ENCODE results near the gene ADNP2. TPM values are rescaled to one million over a fixed set of nuclear protein-coding genes. Genes with fewer than 3 reads are reported as not detected.

ADNP2 gene
- total and polyA plus RNA-seq, 7 donors = 1.5 to 4.6 (median 3.4) TPM

GRCh38 chr18:80188643-80189530, 79.8 kb downstream of the ADNP2 start:
- DNase-seq (no peak), ATAC-seq (no peak)
- Histone ChIP-seq H3K9me3 (no peaks in the 10 kb centered on the region), H3K27me3 (ENCODE audit: insufficient read depth in 3 of 3, low read length in 2 of 3) (peaks cover 0 to 1% (median 0%) of the 10 kb centered on the region in 3 donors), H3K36me3 (ENCODE audit: insufficient read depth in 1 of 2, low read depth in 1 of 2) (no peaks in the 10 kb centered on the region), H3K4me3 (no peak overlapping the region), H3K27ac (no peak overlapping the region), H3K4me1 (no peaks in the 10 kb centered on the region)
- intact Hi-C loops (cut with DNase I) = no loop called here
- TF ChIP-seq CTCF (IDR thresholded peaks at IDR 0.05) = no peak
- WGBS, 3 donors = 91 to 95% (median 91%) methylated on average over 20 of the region's 20 CpGs

- H3K27ac ChIP-seq = no peak overlapping the region
These were observed 80.4 kb downstream of the ADNP2 start for GRCh38 chr18:80189531-80189865.

More at GRCh38 chr18:80189531-80189865, 80.4 kb downstream of the ADNP2 start:
- H3K4me3 ChIP-seq = no peak overlapping the region
- ATAC-seq (no peak), DNase-seq (no peak)
- no peaks in the 10 kb centered on the region for H3K9me3 ChIP-seq
- H3K36me3 ChIP-seq (ENCODE audit: insufficient read depth in 1 of 2, low read depth in 1 of 2) = no peaks in the 10 kb centered on the region
- H3K4me1 ChIP-seq = no peaks in the 10 kb centered on the region
- TF ChIP-seq CTCF (IDR thresholded peaks at IDR 0.05) = no peak
- WGBS, 3 donors = 77 to 83% (median 81%) methylated on average over 10 of the region's 10 CpGs
- peaks cover 0 to 1% (median 0%) of the 10 kb centered on the region in 3 donors for H3K27me3 ChIP-seq (ENCODE audit: insufficient read depth in 3 of 3, low read length in 2 of 3)
- intact Hi-C loops (cut with DNase I) = no loop called here

Other genes with a start within 250 kb of the ADNP2 start
- 100 to 1,000 TPM in 2 of 4 donors, 10 to 100 TPM in 2; 36.4 to 160 (median 72.7) TPM for gene SLC66A2, start 157.6 kb upstream of the ADNP2 start, total RNA-seq
- gene SLC66A2, start 157.6 kb upstream of the ADNP2 start, polyA plus RNA-seq = 10 to 100 TPM; 53.4 to 79.3 (median 67.7) TPM
- 1 to 10 TPM; 2.5 to 9.3 (median 8.4) TPM for gene HSBP1L1, start 144.6 kb upstream of the ADNP2 start, total RNA-seq
- 10 to 100 TPM in 2 of 3 donors, 1 to 10 TPM in 1; 5.0 to 11.9 (median 10.2) TPM for gene HSBP1L1, start 144.6 kb upstream of the ADNP2 start, polyA plus RNA-seq
- 100 to 1,000 TPM in 3 of 4 donors, 10 to 100 TPM in 1; 81.5 to 147 (median 108) TPM for gene TXNL4A, start 120.7 kb upstream of the ADNP2 start, total RNA-seq
- 100 to 1,000 TPM; 111 to 217 (median 150) TPM for gene TXNL4A, start 120.7 kb upstream of the ADNP2 start, polyA plus RNA-seq
- 10 to 100 TPM; 17.9 to 29.0 (median 19.0) TPM for gene RBFA, start 74.8 kb upstream of the ADNP2 start, total RNA-seq
- 10 to 100 TPM; 19.1 to 25.0 (median 20.0) TPM for gene RBFA, start 74.8 kb upstream of the ADNP2 start, polyA plus RNA-seq
- gene PARD6G, start 138.3 kb downstream of the ADNP2 start, total RNA-seq = 1 to 10 TPM; 1.1 to 1.5 (median 1.3) TPM
- under 1 TPM; 0.22 to 1.00 (median 0.39) TPM for gene PARD6G, start 138.3 kb downstream of the ADNP2 start, polyA plus RNA-seq